NOMO-1 (cell line): ENCODE data around the gene CINP.
"Not testable (repeated sequence)": the region's sequence is repeated elsewhere in the genome, so short reads cannot be mapped to it uniquely, and the experiment has no call there.

ENCODE experiments used
- DNase-seq, 2 experiments: peaks; one replicate each; lab custom pipeline; 2025; ENCODE audit not compliant: unreplicated experiment in 2 of 2; lab: John Stamatoyannopoulos, UW

Gene CINP

GRCh38 chr14:102356280-102356679 is 6.4 kb downstream of the CINP start:
- DNase-seq: no peak

- no peak for DNase-seq
Observed at GRCh38 chr14:102353126-102353619, 9.5 kb downstream of the CINP start.

GRCh38 chr14:102352213-102352612 is 10.5 kb downstream of the CINP start:
- no peak for DNase-seq

GRCh38 chr14:102351593-102351992 is 11.1 kb downstream of the CINP start:
- not testable (repeated sequence) for DNase-seq

- no peak for DNase-seq
Observed at GRCh38 chr14:102351023-102351422, 11.7 kb downstream of the CINP start.

GRCh38 chr14:102348376-102348775 is 14.3 kb downstream of the CINP start:
- no peak for DNase-seq

GRCh38 chr14:102346645-102347044 is 16.0 kb downstream of the CINP start:
- no peak for DNase-seq

- no peak for DNase-seq
Observed at GRCh38 chr14:102345232-102345631, 17.5 kb downstream of the CINP start.

GRCh38 chr14:102344485-102344884 is 18.2 kb downstream of the CINP start:
- no peak for DNase-seq

- no peak for DNase-seq
Observed at GRCh38 chr14:102344084-102344483, 18.6 kb downstream of the CINP start.

GRCh38 chr14:102342238-102342637 is 20.5 kb downstream of the CINP start:
- DNase-seq: no peak

GRCh38 chr14:102341566-102341965 is 21.1 kb downstream of the CINP start:
- DNase-seq: no peak

GRCh38 chr14:102338724-102339123 is 24.0 kb downstream of the CINP start:
- DNase-seq: no peak

- no peak for DNase-seq
Observed at GRCh38 chr14:102335163-102335562, 27.5 kb downstream of the CINP start.

GRCh38 chr14:102333795-102334705 is 28.6 kb downstream of the CINP start:
- DNase-seq: no peak

- no peak for DNase-seq
Observed at GRCh38 chr14:102333390-102333789, 29.3 kb downstream of the CINP start.

- no peak for DNase-seq
Observed at GRCh38 chr14:102330806-102331205, 31.9 kb downstream of the CINP start.

GRCh38 chr14:102329381-102329780 is 33.3 kb downstream of the CINP start:
- not testable (repeated sequence) for DNase-seq

GRCh38 chr14:102326583-102326982 is 36.1 kb downstream of the CINP start:
- no peak for DNase-seq

- DNase-seq: no peak
Observed at GRCh38 chr14:102325791-102326345, 36.8 kb downstream of the CINP start.

GRCh38 chr14:102323102-102323501 is 39.6 kb downstream of the CINP start:
- peak in 1 of 2 experiments; percentile 2 for DNase-seq
